Tibial nerve (tissue), 4 donors: ENCODE measurements around the gene NCOA3. TPM values are rescaled to one million over a fixed set of nuclear protein-coding genes. Genes with fewer than 3 reads are reported as not detected.

Experiments used
- DNase-seq, 2 donors: peaks; one replicate each; pipeline ENCODE4 v3.0.0-alpha.2; 2019; ENCODE audit warnings: low spot score in 2 of 2
- H3K27ac ChIP-seq, 4 donors: fragments of 200-600 bp; sonication (generic) in 3 of 4; one replicate each; pipeline ENCODE4 v1.5.1; 2017 to 2019; ENCODE audit warnings: mild to moderate bottlenecking in 1 of 4
- H3K27me3 ChIP-seq, 2 donors: fragments of 200-600 bp; sonication (generic) in 1 of 2; one replicate each; pipeline versions ENCODE4 v1.5.1 to v1.6.0; 2017 to 2019
- H3K36me3 ChIP-seq, 3 donors: fragments of 200-600 bp; sonication (generic); one replicate each; pipeline ENCODE4 v1.5.1; 2018 to 2019
- H3K4me1 ChIP-seq, 4 donors: fragments of 200-600 bp; sonication (generic) in 3 of 4; one replicate each; pipeline ENCODE4 v1.5.1; 2017 to 2019
- H3K4me3 ChIP-seq, 4 donors: fragments of 200-600 bp; sonication (generic) in 3 of 4; one replicate each; pipeline ENCODE4 v1.5.1; 2017 to 2019; ENCODE audit warnings: mild to moderate bottlenecking in 1 of 4, moderate library complexity in 1 of 4
- H3K9me3 ChIP-seq, 4 donors: fragments of 200-600 bp; sonication (generic) in 3 of 4; one replicate each; pipeline ENCODE4 v1.5.1; 2017 to 2019
- CTCF ChIP-seq, 5 experiments: fragments of 200-600 bp in 3 of 5; fragments of 450-650 bp in 2 of 5; sonication (generic) in 3 of 5; IDR thresholded peaks; one replicate each; pipeline ENCODE4 v1.5.1; 2016 to 2019; ENCODE audit warnings: antibody characterized with exemption in 5 of 5, mild to moderate bottlenecking in 3 of 5, moderate library complexity in 2 of 5
- EP300 ChIP-seq, 2 donors: sonication (generic); formaldehyde crosslinking; IDR thresholded peaks; one replicate each; pipeline ENCODE4 v1.6.1; 2017; ENCODE audit warnings: antibody characterized with exemption in 2 of 2, mild to moderate bottlenecking in 1 of 2
- POLR2A ChIP-seq, 2 donors: fragments of 450-650 bp; IDR thresholded peaks; one replicate each; pipeline ENCODE4 v1.6.1; 2017; ENCODE audit warnings: antibody characterized with exemption in 2 of 2, mild to moderate bottlenecking in 2 of 2, moderate library complexity in 2 of 2
- WGBS, 2 donors: methylation state at CpG; one replicate each; pipeline ENCODE4 v1.1.5; 2018; 5-methylcytosine and 5-hydroxymethylcytosine counted together
- total RNA-seq, 4 donors: library from RNA; depleted of rRNA; stranded (reverse); fragments of >200 nt; gene quantifications; one replicate each; pipeline ENCODE4 v1.1.0, GENCODE V29; 2016

NCOA3 gene
- total RNA-seq, 4 donors from 2014 or later, result 38.0 to 48.9 (median 40.7) TPM

GRCh38 chr20:47669927-47670890 is 168.5 kb downstream of the NCOA3 start:
- no peak for DNase-seq
- 88 to 89% methylated on average over 20 to 22 of the region's 22 CpGs for WGBS, 2 donors
- Histone ChIP-seq H3K27me3 (no peaks in the 10 kb centered on the region), H3K36me3 (peaks cover 0 to 36% (median 0%) of the 10 kb centered on the region in 3 donors), H3K4me3 (no peak overlapping the region), H3K9me3 (no peaks in the 10 kb centered on the region), H3K27ac (no peak overlapping the region), H3K4me1 (no peaks in the 10 kb centered on the region)
- TF ChIP-seq EP300 (IDR thresholded peaks at IDR 0.05), result no peak
- no peak for TF ChIP-seq CTCF (IDR thresholded peaks at IDR 0.05)
- TF ChIP-seq POLR2A (IDR thresholded peaks at IDR 0.05), result no peak

GRCh38 chr20:47670913-47671312 is 169.2 kb downstream of the NCOA3 start:
- no peaks in the 10 kb centered on the region for H3K9me3 ChIP-seq
- WGBS, 2 donors, result 80 to 83% methylated on average over 10 of the region's 10 CpGs
- H3K27me3 ChIP-seq, result no peaks in the 10 kb centered on the region
- TF ChIP-seq CTCF (IDR thresholded peaks at IDR 0.05), result no peak
- no peak for TF ChIP-seq EP300 (IDR thresholded peaks at IDR 0.05)
- no peak for TF ChIP-seq POLR2A (IDR thresholded peaks at IDR 0.05)
- no peak overlapping the region for H3K4me3 ChIP-seq
- H3K4me1 ChIP-seq, result no peaks in the 10 kb centered on the region
- DNase-seq, result no peak
- H3K36me3 ChIP-seq, result peaks cover 0 to 35% (median 0%) of the 10 kb centered on the region in 3 donors
- H3K27ac ChIP-seq, result no peak overlapping the region

- Histone ChIP-seq H3K4me3 (no peak overlapping the region), H3K27me3 (no peaks in the 10 kb centered on the region), H3K36me3 (peaks cover 0 to 29% (median 0%) of the 10 kb centered on the region in 3 donors), H3K9me3 (no peaks in the 10 kb centered on the region), H3K4me1 (no peaks in the 10 kb centered on the region), H3K27ac (no peak overlapping the region)
- no peak for DNase-seq
- no peak for TF ChIP-seq CTCF (IDR thresholded peaks at IDR 0.05)
- no peak for TF ChIP-seq POLR2A (IDR thresholded peaks at IDR 0.05)
- TF ChIP-seq EP300 (IDR thresholded peaks at IDR 0.05), result no peak
- WGBS, 2 donors, result 91 to 94% methylated on average over 15 of the region's 15 CpGs
These were observed 170.5 kb downstream of the NCOA3 start for GRCh38 chr20:47672166-47672565.

GRCh38 chr20:47672886-47673670 is 171.4 kb downstream of the NCOA3 start:
- no peaks in the 10 kb centered on the region for H3K27me3 ChIP-seq
- H3K36me3 ChIP-seq, result peaks cover 0 to 29% (median 0%) of the 10 kb centered on the region in 3 donors
- no peak overlapping the region for H3K27ac ChIP-seq
- no peak overlapping the region for H3K4me3 ChIP-seq
- WGBS, 2 donors, result 89 to 90% methylated on average over 16 of the region's 16 CpGs
- TF ChIP-seq CTCF (IDR thresholded peaks at IDR 0.05) (no peak), EP300 (IDR thresholded peaks at IDR 0.05) (no peak), POLR2A (IDR thresholded peaks at IDR 0.05) (no peak)
- H3K4me1 ChIP-seq, result no peaks in the 10 kb centered on the region
- no peaks in the 10 kb centered on the region for H3K9me3 ChIP-seq
- DNase-seq, result no peak

GRCh38 chr20:47673671-47673955 is 171.9 kb downstream of the NCOA3 start:
- H3K27ac ChIP-seq, result no peak overlapping the region
- TF ChIP-seq EP300 (IDR thresholded peaks at IDR 0.05), result no peak
- TF ChIP-seq POLR2A (IDR thresholded peaks at IDR 0.05), result no peak
- no peak for DNase-seq
- WGBS, 2 donors, result 84 to 94% methylated on average over 6 of the region's 6 CpGs
- H3K4me1 ChIP-seq, result no peaks in the 10 kb centered on the region
- H3K4me3 ChIP-seq, result no peak overlapping the region
- peaks cover 0 to 25% (median 0%) of the 10 kb centered on the region in 3 donors for H3K36me3 ChIP-seq
- no peaks in the 10 kb centered on the region for H3K9me3 ChIP-seq
- no peaks in the 10 kb centered on the region for H3K27me3 ChIP-seq
